ENCODE measurements around the gene XXYLT1.
"Not testable (repeated sequence)": the region's sequence is repeated elsewhere in the genome, so short reads cannot be mapped to it uniquely, and the experiment has no call there.

The XXYLT1 gene

GRCh38 chr3:195224156-195224979 is 46.6 kb downstream of the XXYLT1 start:
- DNase-seq: no peak

GRCh38 chr3:195221876-195222617 is 48.9 kb downstream of the XXYLT1 start:
- no peak for DNase-seq

- no peak for DNase-seq
Observed at GRCh38 chr3:195221015-195221853, 49.7 kb downstream of the XXYLT1 start.

- no peak for DNase-seq
Observed at GRCh38 chr3:195219351-195220230, 51.4 kb downstream of the XXYLT1 start.

GRCh38 chr3:195218331-195218730 is 52.6 kb downstream of the XXYLT1 start:
- DNase-seq: not testable (repeated sequence)

- not testable (repeated sequence) for DNase-seq
Observed at GRCh38 chr3:195215576-195215975, 55.4 kb downstream of the XXYLT1 start.

- DNase-seq: no peak
Observed at GRCh38 chr3:195214381-195214780, 56.6 kb downstream of the XXYLT1 start.

- no peak for DNase-seq
Observed at GRCh38 chr3:195213639-195214315, 57.2 kb downstream of the XXYLT1 start.

- no peak for DNase-seq
Observed at GRCh38 chr3:195212749-195213375, 58.1 kb downstream of the XXYLT1 start.

GRCh38 chr3:195212033-195212748 is 58.8 kb downstream of the XXYLT1 start:
- DNase-seq: no peak

- DNase-seq: no peak
Observed at GRCh38 chr3:195210266-195210973, 60.5 kb downstream of the XXYLT1 start.

GRCh38 chr3:195209847-195210265 is 61.1 kb downstream of the XXYLT1 start:
- DNase-seq: no peak

GRCh38 chr3:195209083-195209846 is 61.7 kb downstream of the XXYLT1 start:
- DNase-seq: no peak

GRCh38 chr3:195208631-195209030 is 62.3 kb downstream of the XXYLT1 start:
- no peak for DNase-seq

- peak; percentile 18 for DNase-seq
Observed at GRCh38 chr3:195208183-195208582, 62.8 kb downstream of the XXYLT1 start.

GRCh38 chr3:195207731-195208130 is 63.2 kb downstream of the XXYLT1 start:
- no peak for DNase-seq

GRCh38 chr3:195207056-195207455 is 63.9 kb downstream of the XXYLT1 start:
- DNase-seq: no peak

GRCh38 chr3:195204360-195205163 is 66.4 kb downstream of the XXYLT1 start:
- no peak for DNase-seq

All from activated CD4-positive, alpha-beta T cell treated with anti-CD3 and anti-CD28 coated beads, Interleukin-2, Interleukin-6, amounts not matched to agents 100 ng/mL and 50 ng/mL, durations not matched to agents 16 hours and 8 hours (primary cell).